Activated CD4-positive, alpha-beta T cell treated with anti-CD3 and anti-CD28 coated beads, Interleukin-2, amount 10 ng/mL, durations not matched to agents 7 days and 5 days (primary cell): ENCODE data around the gene PSMB4. TPM values are rescaled to one million over a fixed set of nuclear protein-coding genes. Genes with fewer than 3 reads are reported as not detected.
"Not testable (repeated sequence)": the region's sequence is repeated elsewhere in the genome, so short reads cannot be mapped to it uniquely, and the experiment has no call there.

ENCODE experiments used
- CTCF ChIA-PET: fragments of 350-600 bp; sonication (Branson Sonifier 250); formaldehyde crosslinking; loops from one replicate; lab custom pipeline; 2021; ENCODE audit warnings: antibody characterized with exemption; lab: Charles Lee
- POLR2A ChIA-PET: fragments of 350-600 bp; sonication (Branson Sonifier 250); formaldehyde crosslinking; loops from one replicate; lab custom pipeline; 2021; ENCODE audit warnings: antibody characterized with exemption; lab: Charles Lee
- DNase-seq: peaks from one replicate; pipeline ENCODE4 v3.0.0-alpha.2; 2020
- H3K27ac Mint-ChIP-seq: one replicate; pipeline ENCODE4 v1.8.0; 2021; ENCODE audit warnings: mild to moderate bottlenecking, moderate library complexity, mixed read lengths
- H3K27me3 Mint-ChIP-seq: one replicate; pipeline ENCODE4 v1.8.0; 2021; ENCODE audit warnings: mixed read lengths
- H3K36me3 Mint-ChIP-seq: one replicate; pipeline ENCODE4 v1.8.0; 2021; ENCODE audit warnings: low read depth, mixed read lengths
- H3K4me1 Mint-ChIP-seq: one replicate; pipeline ENCODE4 v1.8.0; 2021; ENCODE audit warnings: mixed read lengths
- H3K4me3 Mint-ChIP-seq: one replicate; pipeline ENCODE4 v1.8.0; 2021; ENCODE audit warnings: mild to moderate bottlenecking, moderate library complexity, mixed read lengths
- H3K9me3 Mint-ChIP-seq: one replicate; pipeline ENCODE4 v1.8.0; 2021; ENCODE audit warnings: mixed read lengths
- total RNA-seq, 2 experiments: library from RNA; stranded (reverse); gene quantifications; one replicate each; pipeline ENCODE4 v1.2.3, GENCODE V29; 2021

PSMB4 gene
- total RNA-seq: 100 to 1,000 TPM; 290 to 303 TPM

DNA sequence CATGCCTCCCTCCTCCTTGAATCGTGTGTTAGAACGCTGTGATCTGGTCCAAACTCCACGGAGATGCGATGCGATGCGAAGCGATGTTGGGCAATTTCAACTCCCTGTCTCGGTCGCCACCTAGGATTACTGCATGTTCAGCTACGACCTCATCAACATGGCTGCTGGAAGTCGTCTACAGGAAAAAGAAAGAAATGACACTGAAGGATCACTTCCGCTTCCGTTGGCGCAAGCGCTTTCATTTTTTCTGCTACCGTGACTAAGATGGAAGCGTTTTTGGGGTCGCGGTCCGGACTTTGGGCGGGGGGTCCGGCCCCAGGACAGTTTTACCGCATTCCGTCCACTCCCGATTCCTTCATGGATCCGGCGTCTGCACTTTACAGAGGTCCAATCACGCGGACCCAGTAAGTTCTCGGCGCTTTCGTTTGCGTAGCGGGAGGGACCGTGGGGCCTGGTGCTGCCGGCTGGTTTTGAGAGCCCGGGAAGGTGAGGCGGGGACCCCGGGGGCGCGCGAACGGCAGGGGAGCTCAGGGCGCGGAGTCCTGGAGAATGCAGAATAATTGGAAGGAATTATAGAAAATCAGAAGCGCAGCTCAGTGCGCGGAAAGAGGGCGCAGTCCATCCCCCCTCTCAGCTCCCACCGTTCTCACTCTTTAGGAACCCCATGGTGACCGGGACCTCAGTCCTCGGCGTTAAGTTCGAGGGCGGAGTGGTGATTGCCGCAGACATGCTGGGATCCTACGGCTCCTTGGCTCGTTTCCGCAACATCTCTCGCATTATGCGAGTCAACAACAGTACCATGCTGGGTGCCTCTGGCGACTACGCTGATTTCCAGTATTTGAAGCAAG lies at the start of gene PSMB4:
Gene PSMB4, plus strand, starts transcription at position 250 of the 848 bp plus-strand sequence. Its CDS starts 15 bp downstream, at position 265.
- POLR2A ChIA-PET: no interaction called here
- Mint-ChIP-seq H3K36me3 (peaks cover 32% of the 10 kb centered on the region), H3K4me1 (peaks cover 27% of the 10 kb centered on the region), H3K27ac (peak within 1 kb of the TSS; percentile 98), H3K9me3 (no peaks in the 10 kb centered on the region), H3K27me3 (peaks cover 1% of the 10 kb centered on the region), H3K4me3 (peak within 1 kb of the TSS; percentile 85)
- DNase-seq: peak; percentile 90
- CTCF ChIA-PET: interaction anchor here (0.6 to 1.5 kb wide), 7 partner anchors 16 to 437 kb away, joined by 3 to 5 read pairs (median 3); partner anchors contain the start of gene PI4KB

DNA sequence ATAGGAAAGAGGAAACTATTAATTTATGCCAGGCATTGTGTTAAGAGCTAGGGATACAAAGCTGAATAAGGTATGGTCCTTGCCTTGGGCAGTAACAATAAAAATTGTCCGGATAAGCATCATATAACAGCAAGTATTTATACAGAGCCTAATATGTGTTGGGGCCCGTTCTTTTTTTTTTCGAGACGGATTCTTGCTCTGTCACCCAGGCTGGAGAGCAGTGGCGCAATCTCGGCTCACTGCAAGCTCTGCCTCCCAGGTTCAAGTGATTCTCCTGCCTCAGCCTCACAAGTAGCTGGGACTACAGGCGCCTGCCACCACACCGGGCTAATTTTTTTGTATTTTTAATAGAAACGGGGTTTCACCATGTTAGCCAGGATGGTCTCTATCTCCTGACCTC lies 49.0 kb upstream of the PSMB4 start:
- not testable (repeated sequence) for DNase-seq, H3K4me3 Mint-ChIP-seq, H3K27me3 Mint-ChIP-seq, H3K27ac Mint-ChIP-seq
- Mint-ChIP-seq H3K4me1 (peaks cover 27% of the 10 kb centered on the region), H3K9me3 (peaks cover 14% of the 10 kb centered on the region), H3K36me3 (peaks cover 17% of the 10 kb centered on the region)
- ChIA-PET CTCF (interaction anchor here (0.6 to 1.6 kb wide), 9 partner anchors 9 to 599 kb away, joined by 3 to 5 read pairs (median 3); no protein-coding TSS in a partner anchor), POLR2A (interaction anchor here (0.7 kb wide), 1 partner anchor 489 kb away, joined by 3 read pairs; the partner anchor contains the start of gene C2CD4D)

DNA sequence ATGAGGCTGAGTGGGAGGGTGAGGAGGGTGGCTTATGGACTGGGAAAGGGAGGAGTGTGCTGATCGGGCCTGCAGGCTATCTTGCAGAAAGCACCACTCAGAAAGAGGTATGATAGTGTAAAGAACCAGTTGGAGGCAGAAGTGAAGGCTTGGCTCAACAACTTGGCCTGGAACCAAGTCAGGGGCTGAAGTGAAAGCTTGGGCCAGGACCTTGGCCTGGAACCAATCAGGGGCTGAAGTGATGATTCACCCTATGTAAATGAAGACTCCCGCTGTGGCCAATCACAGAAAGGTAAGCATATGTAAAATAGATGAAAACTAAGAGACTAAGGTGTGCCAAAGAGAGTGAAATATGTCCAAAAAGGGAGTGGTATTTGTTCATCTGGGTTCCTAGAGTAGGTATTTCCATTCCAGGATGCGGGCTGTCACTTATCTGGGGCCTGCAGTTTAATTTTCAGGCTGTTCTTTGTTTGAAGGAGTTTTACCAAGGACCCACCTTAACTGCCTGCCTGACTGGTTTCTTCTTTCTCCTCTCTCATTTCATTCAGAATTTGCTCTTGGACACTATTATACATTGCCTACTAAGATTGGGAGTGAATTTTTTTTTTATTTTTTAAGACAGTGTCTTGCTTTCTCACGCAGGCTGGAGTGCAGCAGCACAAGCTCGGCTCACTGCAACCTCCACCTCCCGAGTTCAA lies 47.2 kb upstream of the PSMB4 start:
- POLR2A ChIA-PET: no interaction called here

DNA sequence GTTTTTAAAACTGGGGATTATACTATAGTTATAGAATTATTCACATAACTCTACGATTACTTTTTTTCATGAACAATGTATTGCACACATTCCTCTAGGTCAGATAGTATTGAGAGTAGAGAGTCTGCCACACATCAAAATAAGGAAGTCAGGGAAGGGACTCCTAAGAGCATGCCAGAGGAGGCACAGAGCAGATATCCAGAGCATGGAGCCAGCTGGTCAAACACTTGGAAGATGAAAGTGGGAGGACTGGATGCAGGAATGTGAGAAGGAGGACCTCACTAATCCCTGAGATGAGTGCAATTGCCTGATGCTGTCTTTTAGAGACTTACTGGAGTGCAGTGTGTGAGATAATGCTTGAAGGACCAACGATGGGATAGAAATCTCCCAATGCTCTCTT lies 42.7 kb upstream of the PSMB4 start:
- H3K4me1 Mint-ChIP-seq: no peaks in the 10 kb centered on the region
- no peak overlapping the region for H3K27ac Mint-ChIP-seq
- POLR2A ChIA-PET: no interaction called here
- H3K9me3 Mint-ChIP-seq: peaks cover 7% of the 10 kb centered on the region
- H3K27me3 Mint-ChIP-seq: peaks cover 1% of the 10 kb centered on the region
- no peak for DNase-seq
- CTCF ChIA-PET: interaction anchor here (0.8 to 2.3 kb wide), 3 partner anchors 16 to 56 kb away, joined by 3 to 7 read pairs (median 3); no protein-coding TSS in a partner anchor
- peaks cover 2% of the 10 kb centered on the region for H3K36me3 Mint-ChIP-seq
- no peak overlapping the region for H3K4me3 Mint-ChIP-seq

More for the DNA sequence above, 47.2 kb upstream of the PSMB4 start:
- Mint-ChIP-seq H3K4me3 (no peak overlapping the region), H3K27me3 (peaks cover 1% of the 10 kb centered on the region), H3K9me3 (peaks cover 14% of the 10 kb centered on the region), H3K27ac (no peak overlapping the region), H3K4me1 (peaks cover 11% of the 10 kb centered on the region), H3K36me3 (peaks cover 4% of the 10 kb centered on the region)
- CTCF ChIA-PET: interaction anchor here (0.6 to 1.9 kb wide), 3 partner anchors 11 to 783 kb away, joined by 3 to 5 read pairs (median 4); no protein-coding TSS in a partner anchor
- DNase-seq: no peak

DNA sequence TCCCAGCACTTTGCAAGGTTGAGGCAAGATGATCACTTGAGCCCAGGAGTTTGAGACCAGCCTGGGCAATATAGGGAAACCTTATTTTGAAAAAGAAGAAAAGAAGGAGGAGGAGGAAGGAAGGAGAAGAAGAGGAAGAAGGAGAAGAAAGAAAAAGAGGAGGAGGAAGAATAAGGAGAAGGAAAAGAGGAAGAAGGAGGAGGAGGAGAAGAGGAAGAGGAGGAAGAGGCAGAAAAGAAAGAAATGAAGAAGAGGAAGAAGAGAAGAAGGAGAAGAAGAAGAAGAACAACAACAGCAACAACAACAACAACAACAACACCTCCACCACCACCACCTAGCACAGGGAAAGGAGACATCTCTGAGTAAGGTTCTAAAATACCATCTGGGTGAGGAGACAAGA lies 37.5 kb upstream of the PSMB4 start:
- Mint-ChIP-seq H3K27me3 (no peaks in the 10 kb centered on the region), H3K4me1 (no peaks in the 10 kb centered on the region), H3K36me3 (peaks cover 5% of the 10 kb centered on the region), H3K4me3 (no peak overlapping the region), H3K27ac (no peak overlapping the region), H3K9me3 (peaks cover 8% of the 10 kb centered on the region)
- DNase-seq: no peak
- POLR2A ChIA-PET: no interaction called here
- CTCF ChIA-PET: no interaction called here

DNA sequence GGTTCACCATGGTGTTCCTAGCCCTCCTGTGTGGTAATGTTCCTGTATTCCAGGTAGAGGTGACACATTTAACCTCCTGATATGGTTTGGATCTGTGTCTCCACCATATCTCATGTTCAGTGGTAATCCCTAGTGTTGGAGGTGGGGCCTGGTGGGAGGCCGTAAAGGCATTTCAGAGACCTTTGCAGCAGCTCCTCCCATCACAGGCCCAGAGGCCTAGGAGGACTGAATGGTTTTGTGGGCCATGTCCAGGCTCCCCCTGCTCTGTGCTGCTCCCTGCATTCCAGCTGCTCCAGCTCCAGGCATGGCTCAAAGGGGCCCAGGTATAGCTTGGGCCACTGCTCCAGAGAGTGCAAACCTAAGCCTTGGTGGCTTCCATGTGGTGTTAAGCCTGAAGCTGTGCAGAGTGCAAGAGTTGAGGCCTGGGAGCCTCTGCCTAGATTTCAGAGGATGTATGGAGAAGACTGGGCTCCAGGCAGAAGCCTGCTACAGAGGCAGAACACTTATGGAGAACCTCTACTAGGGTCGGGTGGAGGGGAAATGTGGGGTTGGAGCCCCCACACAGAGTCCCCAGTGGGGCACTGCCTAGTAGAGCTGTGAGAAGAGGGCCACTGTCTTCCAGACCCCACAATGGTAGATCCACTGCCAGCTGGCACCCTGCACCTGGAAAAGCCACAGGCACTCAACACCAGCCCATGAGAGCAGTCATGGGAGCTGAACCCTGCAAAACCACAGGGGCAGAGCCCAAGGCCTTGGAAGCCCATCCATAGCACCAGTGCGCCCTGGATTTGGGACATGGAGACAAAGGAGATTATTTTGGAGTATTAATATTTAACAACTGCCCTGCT lies 36.8 kb upstream of the PSMB4 start:
- H3K9me3 Mint-ChIP-seq: peaks cover 8% of the 10 kb centered on the region
- no peak overlapping the region for H3K4me3 Mint-ChIP-seq
- DNase-seq: no peak
- no peaks in the 10 kb centered on the region for H3K4me1 Mint-ChIP-seq
- H3K27me3 Mint-ChIP-seq: no peaks in the 10 kb centered on the region
- H3K36me3 Mint-ChIP-seq: peaks cover 5% of the 10 kb centered on the region
- ChIA-PET POLR2A (no interaction called here), CTCF (no interaction called here)
- no peak overlapping the region for H3K27ac Mint-ChIP-seq

DNA sequence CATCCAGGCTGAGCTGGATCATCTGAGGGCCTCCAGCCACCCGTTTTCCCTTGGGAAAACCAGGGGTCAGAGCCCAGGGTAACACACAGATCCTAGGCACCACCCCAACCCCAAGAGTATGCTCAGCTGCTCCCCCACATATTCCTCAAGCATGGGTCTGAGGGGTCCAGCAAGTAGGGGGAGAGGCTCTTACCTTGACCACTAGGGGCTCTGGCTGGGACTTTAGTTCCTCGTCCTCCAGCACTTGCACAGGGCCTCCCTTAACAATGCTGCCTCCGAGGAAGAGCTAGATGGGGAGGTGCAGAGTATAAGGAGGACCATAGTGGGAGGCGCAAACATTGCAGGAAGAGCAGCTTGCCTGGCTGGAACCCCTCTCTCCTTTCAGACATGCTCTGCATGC lies 34.4 kb upstream of the PSMB4 start:
- H3K36me3 Mint-ChIP-seq: peaks cover 5% of the 10 kb centered on the region
- H3K27me3 Mint-ChIP-seq: no peaks in the 10 kb centered on the region
- no peaks in the 10 kb centered on the region for H3K4me1 Mint-ChIP-seq
- H3K27ac Mint-ChIP-seq: no peak overlapping the region
- POLR2A ChIA-PET: no interaction called here
- no peak for DNase-seq
- H3K4me3 Mint-ChIP-seq: no peak overlapping the region
- CTCF ChIA-PET: interaction anchor here (0.5 to 1.0 kb wide), 2 partner anchors 30 to 155 kb away, joined by 3 to 6 read pairs; no protein-coding TSS in a partner anchor
- H3K9me3 Mint-ChIP-seq: peaks cover 8% of the 10 kb centered on the region

DNA sequence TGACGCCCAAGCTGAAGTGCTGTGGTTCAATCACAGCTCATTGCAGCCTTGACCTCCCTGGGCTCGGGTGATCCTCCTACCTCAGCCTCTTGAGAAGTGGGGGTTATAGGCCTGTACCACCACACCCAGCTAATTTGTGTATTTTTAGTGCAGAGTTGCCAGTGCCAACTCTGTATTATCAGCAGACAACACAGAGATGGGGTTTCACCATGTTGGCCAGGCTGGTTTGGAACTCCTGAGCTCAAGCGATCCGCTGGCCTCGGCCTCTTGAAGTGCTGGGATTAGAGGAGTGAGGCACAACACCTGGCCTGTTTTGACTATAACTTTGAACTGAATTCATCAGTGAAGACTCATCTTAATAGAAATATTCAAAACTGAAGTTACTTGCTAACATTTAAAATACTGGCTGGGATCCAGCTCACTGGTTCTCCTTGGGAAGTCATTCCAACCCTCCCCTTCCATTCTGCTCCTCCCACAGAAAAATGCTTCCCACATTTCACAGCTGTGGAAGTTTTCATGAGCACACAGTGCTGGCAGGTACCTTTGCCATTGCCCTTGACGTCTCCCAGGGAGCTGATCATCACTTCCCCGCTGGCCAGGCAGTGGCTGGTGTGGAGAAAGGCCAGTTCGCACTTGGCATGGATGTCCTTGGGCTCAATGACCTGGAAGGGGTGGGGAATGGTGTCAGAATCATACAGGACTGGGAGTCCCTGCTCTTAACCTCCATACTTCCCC lies 31.5 kb upstream of the PSMB4 start:
- ChIA-PET CTCF (interaction anchor here (0.5 to 2.2 kb wide), 2 partner anchors 14 to 112 kb away, joined by 5 to 10 read pairs; no protein-coding TSS in a partner anchor), POLR2A (no interaction called here)
- DNase-seq: no peak
- H3K36me3 Mint-ChIP-seq: peaks cover 2% of the 10 kb centered on the region
- no peak overlapping the region for H3K4me3 Mint-ChIP-seq
- H3K27me3 Mint-ChIP-seq: no peaks in the 10 kb centered on the region
- H3K27ac Mint-ChIP-seq: no peak overlapping the region
- peaks cover 4% of the 10 kb centered on the region for H3K9me3 Mint-ChIP-seq
- H3K4me1 Mint-ChIP-seq: no peaks in the 10 kb centered on the region

DNA sequence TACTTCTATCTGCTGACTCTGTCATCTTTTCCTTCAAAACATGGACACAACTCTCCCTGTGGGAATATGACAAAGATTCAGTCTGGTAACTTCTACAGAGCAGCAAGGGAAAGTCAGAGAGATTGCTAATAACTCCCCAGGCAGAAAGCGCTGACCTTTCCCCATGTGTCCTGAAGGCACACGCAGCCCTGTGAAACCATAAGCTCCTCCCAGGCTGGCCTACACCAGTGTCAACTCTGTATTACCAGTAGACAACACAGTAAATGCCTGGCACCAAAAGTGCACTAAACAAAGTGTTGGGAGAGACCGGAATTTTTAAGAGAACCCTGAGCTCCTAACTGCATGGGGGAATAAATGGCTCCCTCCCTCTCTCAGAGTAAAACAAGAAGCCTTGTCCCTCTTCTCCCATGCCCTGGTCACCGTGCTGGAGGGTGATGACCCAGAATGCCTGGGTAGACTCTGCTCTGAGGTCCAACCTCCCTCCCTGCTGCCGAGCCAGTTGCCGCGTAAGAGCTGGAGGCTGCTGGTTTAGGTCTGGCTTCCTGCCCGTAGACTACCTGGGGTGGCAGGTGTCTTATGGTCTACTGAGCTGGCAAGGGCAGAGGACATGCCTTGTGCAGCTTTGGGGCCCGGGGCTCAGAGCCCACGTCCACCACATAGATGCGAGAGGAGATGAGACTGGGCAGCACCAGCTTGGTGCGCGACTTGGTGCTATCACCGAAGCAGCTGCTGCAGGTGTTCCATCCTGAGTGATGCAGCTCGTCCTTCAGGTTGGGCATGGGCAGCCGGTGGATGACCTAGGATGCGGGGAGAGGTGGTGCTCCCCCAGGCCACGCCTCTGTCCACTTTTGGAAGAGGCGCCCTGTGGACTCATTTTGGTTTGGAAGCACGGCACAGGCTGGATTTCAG lies 30.7 kb upstream of the PSMB4 start:
- Mint-ChIP-seq H3K4me3 (no peak overlapping the region), H3K4me1 (no peaks in the 10 kb centered on the region), H3K27me3 (no peaks in the 10 kb centered on the region), H3K36me3 (no peaks in the 10 kb centered on the region), H3K9me3 (no peaks in the 10 kb centered on the region), H3K27ac (no peak overlapping the region)
- DNase-seq: no peak
- ChIA-PET CTCF (interaction anchor here (0.5 to 2.2 kb wide), 5 partner anchors 13 to 559 kb away, joined by 3 to 10 read pairs (median 3); partner anchors contain the start of gene ZNF687), POLR2A (no interaction called here)

DNA sequence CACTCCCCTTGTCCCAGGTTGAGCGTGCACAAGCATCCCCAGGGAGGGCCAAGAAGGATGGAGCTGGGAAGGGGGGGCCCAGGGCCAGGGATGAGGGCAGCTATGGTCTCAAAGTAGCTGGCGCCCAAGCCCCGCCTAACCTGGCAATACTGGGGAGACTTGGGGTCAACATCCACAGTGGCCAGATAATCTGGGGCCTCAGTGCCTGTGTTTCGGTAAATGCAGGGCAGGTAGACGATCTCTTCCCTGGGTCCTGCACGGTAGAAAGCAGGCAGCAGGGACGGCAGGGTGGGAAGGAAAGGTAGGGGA lies 30.1 kb upstream of the PSMB4 start:
- Mint-ChIP-seq H3K9me3 (no peaks in the 10 kb centered on the region), H3K4me1 (no peaks in the 10 kb centered on the region), H3K27me3 (no peaks in the 10 kb centered on the region), H3K27ac (no peak overlapping the region), H3K4me3 (no peak overlapping the region), H3K36me3 (no peaks in the 10 kb centered on the region)
- POLR2A ChIA-PET: no interaction called here
- CTCF ChIA-PET: interaction anchor here (0.5 to 2.2 kb wide), 5 partner anchors 12 to 558 kb away, joined by 3 to 10 read pairs (median 3); partner anchors contain the start of gene ZNF687
- DNase-seq: no peak

DNA sequence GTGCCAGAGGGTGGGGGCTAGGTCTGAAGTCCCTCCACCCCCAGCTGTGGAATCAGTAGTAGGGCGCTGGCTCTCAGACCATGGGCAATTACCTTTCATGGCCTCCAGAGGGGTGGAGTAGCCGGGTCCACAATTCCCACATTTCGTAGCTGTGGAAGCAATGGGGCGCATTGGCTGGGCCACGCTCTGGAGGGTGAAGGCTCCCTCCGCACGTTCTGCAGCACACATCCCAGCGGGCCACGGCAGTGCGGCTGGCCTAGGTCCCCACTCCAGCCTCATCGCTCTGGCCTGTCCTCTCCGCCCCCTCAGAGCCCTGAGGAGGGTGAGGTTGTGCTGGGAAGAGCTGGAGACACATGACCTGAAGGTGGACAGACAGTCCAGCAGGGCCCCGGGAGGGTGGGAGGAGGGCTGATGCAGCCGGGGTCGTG lies 29.7 kb upstream of the PSMB4 start:
- Mint-ChIP-seq H3K4me3 (no peak overlapping the region), H3K9me3 (no peaks in the 10 kb centered on the region), H3K4me1 (no peaks in the 10 kb centered on the region), H3K27me3 (no peaks in the 10 kb centered on the region), H3K27ac (no peak overlapping the region), H3K36me3 (no peaks in the 10 kb centered on the region)
- CTCF ChIA-PET: interaction anchor here (0.7 to 2.2 kb wide), 5 partner anchors 12 to 88 kb away, joined by 3 to 10 read pairs (median 4); partner anchors contain the start of gene ZNF687
- no peak for DNase-seq
- POLR2A ChIA-PET: no interaction called here
